Activated CD4-positive, alpha-beta T cell treated with anti-CD3 and anti-CD28 coated beads for 48 hours (primary cell): Measurements from ENCODE around the gene SHROOM3.

Experiments used
- DNase-seq: peaks from one replicate; pipeline ENCODE4 v3.0.0-alpha.2; 2020

SHROOM3 gene

DNA sequence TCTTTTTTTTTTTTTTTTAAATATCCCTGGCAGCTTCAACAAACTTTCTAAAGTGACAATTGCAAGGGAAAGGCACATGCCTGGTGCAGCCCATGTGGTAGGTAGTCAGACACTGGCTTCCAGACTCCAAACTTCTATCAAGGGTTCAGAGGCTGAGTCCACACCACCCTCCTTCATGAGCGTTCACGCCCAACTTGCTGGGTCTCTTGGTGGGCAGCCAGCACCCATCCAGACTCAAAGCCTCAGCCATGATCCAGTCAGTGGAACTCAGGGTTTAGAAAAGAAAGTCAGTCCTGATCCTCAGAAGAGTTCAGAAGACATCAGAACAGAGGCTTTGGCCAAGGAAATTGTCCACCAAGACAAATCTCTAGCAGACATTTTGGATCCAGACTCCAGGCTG lies 321.4 kb downstream of the SHROOM3 start:
- no peak for DNase-seq

DNA sequence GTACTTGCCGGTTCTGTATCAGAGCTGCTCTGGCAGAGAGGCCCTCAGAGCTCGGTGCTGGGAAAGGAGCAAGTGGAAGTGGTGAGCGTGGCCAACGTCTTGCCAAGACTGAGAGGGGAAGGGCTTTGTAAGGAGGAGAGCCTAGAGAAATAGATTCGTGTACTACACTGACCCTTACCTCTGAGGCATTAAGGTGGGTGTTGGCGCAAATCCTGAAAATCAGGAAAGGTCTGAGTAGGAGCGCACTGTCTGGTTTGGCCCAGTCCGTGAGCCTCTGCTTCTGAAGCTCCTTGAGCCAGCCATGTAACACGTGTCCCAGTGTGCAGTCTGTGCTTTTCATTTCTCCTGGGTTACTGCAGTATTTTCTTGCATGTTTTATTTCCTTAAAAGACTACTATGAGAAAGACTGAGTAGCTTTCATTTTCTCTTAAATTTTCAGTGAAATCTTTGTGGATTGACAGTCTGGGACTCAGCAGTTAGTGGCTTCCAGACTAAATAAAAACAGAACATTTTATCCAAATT lies 322.4 kb downstream of the SHROOM3 start:
- no peak for DNase-seq

- DNase-seq: no peak
Observed at GRCh38 chr4:76758290-76758882, 323.4 kb downstream of the SHROOM3 start.

DNA sequence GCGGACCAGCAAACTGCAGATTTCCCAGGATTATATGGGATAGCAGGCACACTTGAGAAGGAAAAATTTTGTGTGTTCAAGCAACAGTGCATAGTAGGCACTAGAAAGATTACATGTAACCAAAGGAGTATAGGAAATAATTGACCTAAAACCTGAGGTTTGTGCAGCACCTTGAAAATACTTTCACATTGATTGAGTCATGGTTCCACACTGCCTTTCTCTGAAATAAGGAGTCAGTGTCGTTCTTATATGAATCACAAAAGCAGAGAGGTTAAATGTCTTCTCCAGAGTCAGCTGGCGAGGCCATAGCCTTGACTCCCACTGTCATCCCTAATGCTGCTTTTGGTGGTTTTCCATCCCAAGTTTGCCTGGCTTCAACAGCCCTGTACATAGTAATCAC lies 324.0 kb downstream of the SHROOM3 start:
- no peak for DNase-seq

DNA sequence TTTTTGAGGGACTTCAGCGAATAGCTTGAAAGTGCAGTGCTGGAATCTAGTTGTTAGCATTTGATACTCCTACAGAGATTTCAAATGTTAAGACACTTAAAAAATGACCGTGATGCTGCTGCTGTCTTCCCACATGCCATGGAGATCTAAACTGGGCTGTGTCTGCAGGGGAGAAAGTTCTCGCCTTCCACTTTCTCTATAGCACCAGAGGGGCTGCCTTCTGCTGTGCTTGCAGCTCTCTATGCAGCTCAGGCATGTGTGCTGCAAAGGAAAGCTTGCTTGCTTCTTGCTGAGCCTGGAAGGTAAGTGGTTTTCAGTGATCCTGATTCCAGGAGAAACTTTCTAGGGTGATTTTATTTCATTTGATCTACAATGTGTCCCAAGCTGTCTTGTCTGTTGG lies 325.2 kb downstream of the SHROOM3 start:
- DNase-seq: no peak

DNA sequence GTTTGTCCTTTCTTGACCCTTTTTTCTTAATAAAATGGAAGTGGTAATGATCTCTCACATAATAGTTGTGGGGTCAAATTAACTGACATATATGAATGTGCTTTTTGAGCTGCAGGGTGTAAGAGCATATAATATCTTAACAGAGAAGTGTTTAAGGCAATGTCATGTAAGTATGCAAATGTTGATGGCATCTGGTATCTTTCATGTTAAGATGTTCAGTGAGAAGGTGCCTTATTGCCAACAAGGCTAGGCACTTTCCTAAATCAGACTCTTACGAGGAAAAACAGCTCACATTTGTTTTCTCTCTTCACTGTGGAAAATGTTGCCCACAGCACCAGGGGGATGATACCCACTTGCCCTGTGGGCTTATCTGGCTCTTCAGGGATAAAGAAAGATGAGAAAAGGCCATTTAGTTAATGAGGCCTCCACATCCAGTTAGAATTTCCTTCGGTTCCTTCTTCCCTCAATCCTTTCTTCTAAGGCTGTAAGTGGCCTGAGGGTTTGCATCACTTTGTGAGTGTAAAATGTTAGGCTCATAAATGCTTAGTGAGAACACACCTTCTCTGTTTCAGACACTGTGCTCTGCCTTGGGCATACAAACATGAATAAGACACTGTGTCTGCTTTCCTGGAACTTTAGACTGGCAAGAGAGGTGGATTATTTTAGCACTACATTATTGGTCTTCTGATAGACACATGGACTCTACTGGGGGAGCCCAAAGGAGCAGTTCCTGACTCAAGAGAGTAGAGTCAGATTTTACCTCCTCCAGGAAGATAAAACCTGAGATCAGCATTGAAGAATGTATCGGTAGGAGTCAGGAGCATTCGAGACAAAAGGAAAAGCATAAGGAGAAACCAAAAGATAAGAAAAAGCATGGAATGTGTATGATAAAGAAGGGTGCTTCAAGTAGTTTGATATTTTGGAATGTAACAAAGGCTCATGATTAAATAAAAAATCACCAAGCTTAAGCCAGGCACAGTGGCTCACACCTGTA lies 327.4 kb downstream of the SHROOM3 start:
- DNase-seq: no peak

- no peak for DNase-seq
Observed at GRCh38 chr4:76764251-76764650, 329.2 kb downstream of the SHROOM3 start.

- DNase-seq: no peak
Observed at GRCh38 chr4:76765473-76766183, 330.6 kb downstream of the SHROOM3 start.

GRCh38 chr4:76767983-76768382 lies 333.0 kb downstream of the SHROOM3 start:
- DNase-seq: no peak

GRCh38 chr4:76772498-76773106 lies 337.6 kb downstream of the SHROOM3 start:
- no peak for DNase-seq

DNA sequence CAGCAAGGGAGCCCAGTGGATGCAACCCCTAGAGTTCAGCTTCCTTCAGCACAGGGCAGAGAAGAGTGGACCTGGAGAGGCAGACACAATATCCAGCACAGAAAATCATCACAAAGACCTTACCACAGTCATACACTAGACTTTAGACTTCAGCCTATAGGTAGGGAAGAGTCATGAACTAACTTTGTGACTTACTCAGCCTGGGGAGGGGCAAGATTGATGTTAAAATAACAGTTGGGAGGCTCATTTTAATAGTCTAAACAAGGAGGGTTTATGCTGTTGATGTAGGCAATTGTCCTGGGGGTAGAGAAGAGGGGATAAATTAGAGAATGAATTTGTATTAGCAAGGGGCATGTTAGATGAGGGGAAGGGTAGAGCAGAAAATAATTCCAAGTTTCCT lies 338.7 kb downstream of the SHROOM3 start:
- DNase-seq: no peak

DNA sequence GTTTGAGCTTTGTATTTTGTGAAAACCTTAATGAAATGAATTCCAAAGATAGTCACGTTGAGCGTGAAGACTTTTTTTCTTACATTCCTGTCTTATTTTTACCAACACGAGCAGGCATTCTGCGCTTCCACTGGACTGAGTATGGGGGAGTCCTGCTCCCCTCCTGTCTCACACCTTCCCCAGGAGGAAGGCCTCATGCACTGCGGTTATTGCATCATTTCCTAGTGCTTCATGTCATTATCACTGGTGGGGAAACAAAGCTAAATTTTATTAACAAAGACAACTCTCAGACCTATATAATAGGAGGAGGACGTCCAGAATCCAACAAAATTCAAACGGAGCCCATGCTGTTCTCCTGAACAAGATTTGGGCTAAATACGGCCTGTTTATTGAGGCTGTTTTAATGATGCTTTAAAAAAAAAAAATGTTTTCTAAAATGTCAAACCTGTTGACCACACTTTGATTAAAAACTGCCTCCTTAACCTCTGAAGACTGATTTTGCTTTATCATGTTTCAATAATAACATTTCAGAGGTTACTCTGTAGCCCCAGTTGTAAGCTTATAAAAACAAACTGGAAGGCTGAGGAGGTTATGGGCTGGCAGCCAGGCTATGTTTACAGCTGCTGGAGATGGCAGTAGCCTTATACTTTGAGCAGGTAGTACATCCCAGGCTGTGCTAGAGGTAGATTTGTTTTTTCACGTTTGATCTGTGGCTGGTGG lies 344.9 kb downstream of the SHROOM3 start:
- no peak for DNase-seq

DNA sequence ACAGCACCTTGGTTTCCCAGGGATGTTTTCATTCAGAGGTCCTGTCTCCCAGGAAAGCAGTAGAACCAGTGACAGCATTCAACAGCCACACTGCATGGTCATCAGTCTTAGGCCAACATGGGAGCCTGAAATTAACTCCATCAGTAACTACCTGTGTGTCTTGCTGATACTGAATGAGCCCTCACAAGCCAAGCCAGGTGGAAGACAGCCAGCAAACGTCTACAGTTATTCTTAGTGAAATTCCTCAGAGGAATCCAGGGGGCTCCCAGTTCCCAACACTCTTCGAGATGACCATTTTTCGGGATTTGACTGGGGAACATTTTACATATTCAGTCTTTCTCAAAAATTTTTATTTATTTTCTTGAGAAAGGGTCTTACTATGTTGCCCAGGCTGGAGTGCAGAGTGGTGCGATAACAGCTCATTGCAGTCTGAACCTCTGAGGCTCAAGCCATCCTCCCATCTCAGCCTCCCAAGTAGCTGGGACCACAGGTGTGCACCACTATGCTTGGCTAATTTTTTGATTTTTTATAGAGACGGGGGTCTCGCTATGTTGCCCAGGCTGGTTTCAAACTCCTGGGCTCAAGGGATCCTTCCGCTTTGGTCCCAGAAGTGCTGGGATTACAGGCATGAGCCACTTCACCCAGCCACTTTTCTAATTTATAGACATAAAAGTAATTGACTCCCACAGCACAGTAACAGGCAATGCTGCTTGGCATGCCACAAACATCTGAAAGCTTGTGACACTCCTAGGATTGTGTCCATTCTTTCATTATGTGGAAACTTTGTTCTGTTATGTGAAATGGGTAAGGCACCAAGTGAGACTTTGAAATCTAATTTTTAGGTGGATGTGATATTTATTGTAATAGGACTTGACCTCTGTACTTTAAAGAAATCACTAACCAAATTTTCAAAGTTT lies 346.0 kb downstream of the SHROOM3 start:
- no peak for DNase-seq

GRCh38 chr4:76781698-76782595 lies 346.9 kb downstream of the SHROOM3 start:
- no peak for DNase-seq

- no peak for DNase-seq
Observed at GRCh38 chr4:76782837-76783236, 347.8 kb downstream of the SHROOM3 start.

GRCh38 chr4:76783836-76784235 lies 348.8 kb downstream of the SHROOM3 start:
- no peak for DNase-seq

- DNase-seq: no peak
Observed at GRCh38 chr4:76784237-76784636, 349.2 kb downstream of the SHROOM3 start.

- DNase-seq: no peak
Observed at GRCh38 chr4:76787898-76788297, 352.9 kb downstream of the SHROOM3 start.

DNA sequence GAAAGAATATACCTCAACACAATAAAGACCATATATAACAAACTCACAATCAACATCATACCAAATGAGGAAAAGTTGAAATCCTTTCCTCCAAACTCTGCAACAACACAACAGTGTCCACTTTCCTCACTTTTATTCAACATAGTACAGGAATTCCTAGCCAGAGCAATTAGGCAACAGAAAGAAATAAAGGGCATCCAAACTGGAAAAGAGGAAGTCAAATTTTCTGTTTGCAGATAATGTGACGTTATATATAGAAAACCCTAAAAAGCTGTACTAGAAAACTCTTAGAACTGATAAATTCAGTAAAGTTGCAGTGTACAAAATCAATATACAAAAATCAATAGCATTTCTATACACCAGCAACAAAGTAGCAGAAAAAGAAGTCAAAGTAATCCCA lies 355.3 kb downstream of the SHROOM3 start:
- no peak for DNase-seq

DNA sequence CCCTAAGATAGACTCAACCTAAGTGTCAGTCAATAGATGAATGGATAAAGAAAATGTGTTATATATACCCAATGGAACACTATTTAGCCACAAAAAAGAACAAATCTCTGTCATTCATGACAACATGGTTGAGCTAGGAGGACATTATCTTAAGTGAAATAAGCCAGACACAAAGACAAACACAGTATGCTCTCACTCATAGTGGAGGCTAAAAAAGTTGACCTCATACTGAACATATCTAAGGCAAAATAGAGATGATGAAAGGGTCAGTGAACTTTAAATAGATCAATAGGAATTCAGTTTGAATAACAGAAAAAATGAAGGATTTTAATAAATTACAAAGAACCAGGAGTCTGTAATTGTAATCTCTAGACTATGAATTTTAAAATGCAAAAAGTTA lies 356.4 kb downstream of the SHROOM3 start:
- no peak for DNase-seq
